SK-N-SH (cell line): Measurements from ENCODE around the gene NEURL1. TPM values are rescaled to one million over a fixed set of nuclear protein-coding genes. Genes with fewer than 3 reads are reported as not detected.

Source experiments
- CTCF ChIA-PET: fragments of 300-600, 350-600 bp; formaldehyde crosslinking; extraction: SDS; loops from one replicate; lab custom pipeline; 2021; lab: Yijun Ruan, JAX
- POLR2A ChIA-PET: fragments of 350-600 bp; sonication (Branson Sonifier 250); formaldehyde crosslinking; extraction: SDS; loops from one replicate; lab custom pipeline; 2020; ENCODE audit warnings: antibody characterized with exemption, inconsistent platforms; lab: Yijun Ruan, JAX
- DNase-seq: peaks from one replicate; pipeline ENCODE4 v3.0.0; 2012
- H2AFZ ChIP-seq: fragments of 200-600 bp; sonication (generic); 2 replicates; pipeline ENCODE4 v1.8.1; 2016; ENCODE audit warnings: antibody characterized with exemption, mild to moderate bottlenecking, low read depth
- H3F3A ChIP-seq: fragments of 200-600 bp; sonication (generic); replicated peaks from 2 replicates; pipeline ENCODE3; 2016; ENCODE audit warnings: antibody characterized with exemption, mild to moderate bottlenecking; ENCODE audit not compliant: insufficient read depth
- H3K27ac ChIP-seq, 2 experiments: fragments of 200-500 bp in 1 of 2; fragments of 200-600 bp in 1 of 2; sonication (Bioruptor generic) in 1 of 2; sonication (generic), shearing (Covaris generic) in 1 of 2; 2 replicates each; pipeline versions ENCODE4 v1.5.1 to v1.6.1; 2014 to 2016; ENCODE audit warnings: low read depth in 2 of 2, inconsistent platforms in 1 of 2, low read length in 1 of 2, mild to moderate bottlenecking in 1 of 2, mixed read lengths in 1 of 2
- H3K27me3 ChIP-seq: fragments of 200-600 bp; sonication (generic), shearing (Covaris generic); 2 replicates; pipeline ENCODE4 v1.6.1; 2016; ENCODE audit warnings: mixed run types; ENCODE audit not compliant: insufficient read depth
- H3K36me3 ChIP-seq, 2 experiments: fragments of 200-500 bp in 1 of 2; fragments of 200-600 bp in 1 of 2; sonication (Bioruptor generic) in 1 of 2; sonication (generic) in 1 of 2; replicated peaks in 1 of 2; 2 replicates each; pipeline versions ENCODE3 to v1.5.1; 2014 to 2016; ENCODE audit warnings: low read length in 1 of 2, mild to moderate bottlenecking in 1 of 2; ENCODE audit not compliant: insufficient read depth in 2 of 2, control insufficient read depth in 1 of 2
- H3K4me1 ChIP-seq, 2 experiments: fragments of 200-500 bp in 1 of 2; fragments of 200-600 bp in 1 of 2; sonication (Bioruptor generic) in 1 of 2; sonication (generic), shearing (Covaris generic) in 1 of 2; 2 replicates each; pipeline versions ENCODE4 v1.5.1 to v1.6.1; 2014 to 2016; ENCODE audit warnings: low read depth in 1 of 2, low read length in 1 of 2, mixed run types in 1 of 2; ENCODE audit not compliant: insufficient read depth in 2 of 2, control insufficient read depth in 1 of 2
- H3K4me2 ChIP-seq: fragments of 200-600 bp; sonication (generic), shearing (Covaris generic); 2 replicates; pipeline ENCODE4 v1.6.1; 2017; ENCODE audit warnings: mixed run types
- H3K4me3 ChIP-seq, 2 experiments: fragments of 200-500 bp in 1 of 2; fragments of 200-600 bp in 1 of 2; sonication (Bioruptor generic) in 1 of 2; sonication (generic), shearing (Covaris generic) in 1 of 2; 2 replicates each; pipeline versions ENCODE4 v1.5.1 to v1.8.1; 2014 to 2016; ENCODE audit warnings: low read depth in 2 of 2, inconsistent platforms in 1 of 2, low read length in 1 of 2, mild to moderate bottlenecking in 1 of 2, mixed read lengths in 1 of 2, moderate library complexity in 1 of 2
- H3K79me2 ChIP-seq: fragments of 200-600 bp; sonication (generic); 2 replicates; pipeline ENCODE4 v1.8.1; 2017; ENCODE audit warnings: mild to moderate bottlenecking; ENCODE audit not compliant: insufficient read depth
- H3K9ac ChIP-seq: fragments of 200-600 bp; sonication (generic); 2 replicates; pipeline ENCODE4 v1.6.1; 2017; ENCODE audit warnings: mixed run types
- H3K9me2 ChIP-seq: fragments of 200-600 bp; sonication (generic); 2 replicates; pipeline ENCODE4 v1.6.1; 2017; ENCODE audit warnings: mixed run types
- H3K9me3 ChIP-seq: fragments of 200-600 bp; sonication (generic); 2 replicates; pipeline ENCODE4 v1.6.1; 2017; ENCODE audit warnings: mixed run types, mild to moderate bottlenecking, moderate library complexity
- H4K20me1 ChIP-seq: fragments of 200-600 bp; sonication (generic); 2 replicates; pipeline ENCODE4 v1.6.1; 2017; ENCODE audit warnings: mild to moderate bottlenecking, mixed run types; ENCODE audit not compliant: insufficient read depth
- CHD2 ChIP-seq: fragments of 150-350 bp; IDR thresholded peaks from 2 replicates; pipeline ENCODE4 v1.6.1; 2018; ENCODE audit warnings: low read length; ENCODE audit not compliant: partially characterized antibody
- ELF1 ChIP-seq: IDR thresholded peaks from 2 replicates; pipeline ENCODE4 v1.4.0; 2012
- EZH2phosphoT487 ChIP-seq: fragments of 200-600 bp; sonication (generic); IDR thresholded peaks from 2 replicates; pipeline ENCODE4 v1.6.1; 2017; ENCODE audit warnings: low read depth, mixed run types, mild to moderate bottlenecking, antibody characterized with exemption, moderate library complexity, borderline replicate concordance
- FOXJ3 ChIP-seq: sonication (generic); formaldehyde crosslinking; IDR thresholded peaks from 2 replicates; pipeline ENCODE4 v1.5.1; 2020; ENCODE audit warnings: mild to moderate bottlenecking, missing genetic modification reagents
- GABPA ChIP-seq: IDR thresholded peaks from 2 replicates; pipeline ENCODE4 v1.4.0; 2012; ENCODE audit warnings: low read depth, mild to moderate bottlenecking
- GATA2 ChIP-seq: sonication (generic); formaldehyde crosslinking; IDR thresholded peaks from 2 replicates; pipeline ENCODE4 v1.5.0; 2020; ENCODE audit warnings: mild to moderate bottlenecking, missing genetic modification reagents
- JUND ChIP-seq: IDR thresholded peaks from 2 replicates; pipeline ENCODE4 v1.4.0; 2012
- MAX ChIP-seq: IDR thresholded peaks from 2 replicates; pipeline ENCODE4 v1.4.0; 2012; ENCODE audit warnings: low read depth
- MEF2A ChIP-seq: IDR thresholded peaks from 2 replicates; pipeline ENCODE4 v1.4.0; 2012; ENCODE audit warnings: low read depth, borderline replicate concordance
- MXI1 ChIP-seq: IDR thresholded peaks from 2 replicates; pipeline ENCODE4 v1.6.1; 2012; ENCODE audit warnings: mild to moderate bottlenecking, low read depth, low read length, improper control_type of control experiment
- NFIC ChIP-seq: IDR thresholded peaks from 2 replicates; pipeline ENCODE4 v1.4.0; 2012; ENCODE audit warnings: borderline replicate concordance
- NRF1 ChIP-seq: IDR thresholded peaks from 2 replicates; pipeline ENCODE4 v1.6.1; 2012; ENCODE audit warnings: low read depth, mild to moderate bottlenecking, low read length
- POLR2AphosphoS5 ChIP-seq: IDR thresholded peaks from 2 replicates; pipeline ENCODE4 v1.6.1; 2012; ENCODE audit warnings: low read depth, low read length
- RAD21 ChIP-seq: IDR thresholded peaks from 2 replicates; pipeline ENCODE4 v1.6.1; 2012; ENCODE audit warnings: mild to moderate bottlenecking, low read length
- RCOR1 ChIP-seq: fragments of 150-350 bp; IDR thresholded peaks from 2 replicates; pipeline ENCODE4 v1.6.1; 2017; ENCODE audit warnings: antibody characterized with exemption, low read length
- RFX5 ChIP-seq: IDR thresholded peaks from 2 replicates; pipeline ENCODE4 v1.6.1; 2012; ENCODE audit warnings: mild to moderate bottlenecking, improper control_type of control experiment, low read length
- RXRA ChIP-seq: IDR thresholded peaks from 2 replicates; pipeline ENCODE4 v1.4.0; 2012; ENCODE audit warnings: low read depth, mild to moderate bottlenecking, borderline replicate concordance
- SIN3A ChIP-seq: IDR thresholded peaks from 2 replicates; pipeline ENCODE4 v1.6.1; 2012; ENCODE audit warnings: low read depth, mild to moderate bottlenecking, low read length, moderate library complexity, borderline replicate concordance
- SMC3 ChIP-seq: IDR thresholded peaks from 2 replicates; pipeline ENCODE4 v1.6.1; 2012; ENCODE audit warnings: low read depth, low read length, improper control_type of control experiment
- TAF1 ChIP-seq: IDR thresholded peaks from 2 replicates; pipeline ENCODE4 v1.6.1; 2012; ENCODE audit warnings: low read depth, mild to moderate bottlenecking, low read length, moderate library complexity, borderline replicate concordance
- TCF12 ChIP-seq: IDR thresholded peaks from 2 replicates; pipeline ENCODE4 v1.4.0; 2012
- YY1 ChIP-seq: IDR thresholded peaks from 2 replicates; pipeline ENCODE4 v1.4.0; 2012; ENCODE audit warnings: low read depth, mild to moderate bottlenecking
- WGBS: methylation state at CpG from one replicate; pipeline ENCODE4 v1.1.6; 2017; ENCODE audit warnings: low lambda C conversion rate; 5-methylcytosine and 5-hydroxymethylcytosine counted together
- polyA plus RNA-seq, 3 experiments: library from polyadenylated mRNA; depleted of rRNA; stranded (reverse); fragments of >200 nt; gene quantifications; 2 replicates each; pipeline ENCODE4 v1.2.3, GENCODE V29; 2012
- TF ChIP-seq, protein P1 (sequence below): IDR thresholded peaks from 2 replicates; pipeline ENCODE4 v1.4.0; 2012; ENCODE audit warnings: low read depth, borderline replicate concordance

The NEURL1 gene
- polyA plus RNA-seq, 1 of the 3 experiments (the other 2 are of a cell fraction) = 0.05 TPM

- Histone ChIP-seq H3K4me2 (no peak overlapping the region), H3F3A (no peaks in the 10 kb centered on the region), H3K9me3 (no peaks in the 10 kb centered on the region), H3K4me3 (no peak overlapping the region)
- DNase-seq = no peak
- POLR2A ChIA-PET = no interaction called here
- CTCF ChIA-PET = interaction anchor here (1.9 kb wide), 1 partner anchor 19 kb away, joined by 6 read pairs; no protein-coding TSS in a partner anchor
- TF ChIP-seq NFIC = no peak
- no peak for TF ChIP-seq MXI1
- no peak for TF ChIP-seq SMC3
- TF ChIP-seq TAF1 = no peak
- TF ChIP-seq RCOR1 = no peak
- no peak for TF ChIP-seq MEF2A
- TF ChIP-seq NRF1 = no peak
- TF ChIP-seq MAX = no peak
- TF ChIP-seq YY1 = no peak
- TF ChIP-seq RFX5 = no peak
- no peak for TF ChIP-seq JUND
- no peak for TF ChIP-seq FOXJ3 (CRISPR knock-in tag)
- TF ChIP-seq SIN3A = no peak
- TF ChIP-seq POLR2AphosphoS5 = no peak
- TF ChIP-seq, all 33 proteins: peak for 0
- H3K4me1 ChIP-seq = no peaks in the 10 kb centered on the region
- 78% methylated on average over 4 of the region's 4 CpGs for WGBS
- H3K36me3 ChIP-seq = no peaks in the 10 kb centered on the region
- no peak overlapping the region for H3K9ac ChIP-seq
- H3K9me2 ChIP-seq = no peaks in the 10 kb centered on the region
- H4K20me1 ChIP-seq = no peaks in the 10 kb centered on the region
- H3K27ac ChIP-seq = no peak overlapping the region
- H3K27me3 ChIP-seq = peaks cover 4% of the 10 kb centered on the region; the same call in 1 of the 2 replicates
- no peaks in the 10 kb centered on the region for H3K79me2 ChIP-seq
- H2AFZ ChIP-seq = no peak overlapping the region
Observed at GRCh38 chr10:103523683-103524082, 30.2 kb downstream of the NEURL1 start.

GRCh38 chr10:103525901-103526300, 32.4 kb downstream of the NEURL1 start:
- H3K9me2 ChIP-seq = no peaks in the 10 kb centered on the region
- H3K27ac ChIP-seq = no peak overlapping the region
- TF ChIP-seq NFIC (no peak), MAX (no peak), RAD21 (no peak), MEF2A (no peak), ELF1 (no peak), GATA2 (CRISPR knock-in tag) (no peak), RFX5 (no peak), GABPA (no peak), EZH2phosphoT487 (no peak), RXRA (no peak), YY1 (no peak), SIN3A (no peak), TCF12 (no peak), CHD2 (no peak)
- TF ChIP-seq, protein P1, sequence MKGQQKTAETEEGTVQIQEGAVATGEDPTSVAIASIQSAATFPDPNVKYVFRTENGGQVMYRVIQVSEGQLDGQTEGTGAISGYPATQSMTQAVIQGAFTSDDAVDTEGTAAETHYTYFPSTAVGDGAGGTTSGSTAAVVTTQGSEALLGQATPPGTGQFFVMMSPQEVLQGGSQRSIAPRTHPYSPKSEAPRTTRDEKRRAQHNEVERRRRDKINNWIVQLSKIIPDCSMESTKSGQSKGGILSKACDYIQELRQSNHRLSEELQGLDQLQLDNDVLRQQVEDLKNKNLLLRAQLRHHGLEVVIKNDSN = no peak
- H3K36me3 ChIP-seq = no peaks in the 10 kb centered on the region
- CTCF ChIA-PET = no interaction called here
- no peak for DNase-seq
- H2AFZ ChIP-seq = no peak overlapping the region
- no peak overlapping the region for H3K4me2 ChIP-seq
- H3K9ac ChIP-seq = no peak overlapping the region
- H3K4me3 ChIP-seq = no peak overlapping the region
- no peaks in the 10 kb centered on the region for H3F3A ChIP-seq
- no peaks in the 10 kb centered on the region for H3K79me2 ChIP-seq
- H4K20me1 ChIP-seq = no peaks in the 10 kb centered on the region
- POLR2A ChIA-PET = no interaction called here
- H3K4me1 ChIP-seq = no peaks in the 10 kb centered on the region
- H3K9me3 ChIP-seq = no peaks in the 10 kb centered on the region
- H3K27me3 ChIP-seq = peaks cover 4% of the 10 kb centered on the region; the same call in 1 of the 2 replicates
